HL-60/S4 (cell line): ENCODE results near the gene CPA2.
"Not testable (repeated sequence)": the region's sequence is repeated elsewhere in the genome, so short reads cannot be mapped to it uniquely, and the experiment has no call there.

Experiments used
- in situ Hi-C: fragments of 300-500 bp; cut with MboI; formaldehyde crosslinking; loops from 2 replicates; pipeline ENCODE4 v1.14.3; 2022; ENCODE audit warnings: low sequenced_read_pairs

Gene CPA2

DNA sequence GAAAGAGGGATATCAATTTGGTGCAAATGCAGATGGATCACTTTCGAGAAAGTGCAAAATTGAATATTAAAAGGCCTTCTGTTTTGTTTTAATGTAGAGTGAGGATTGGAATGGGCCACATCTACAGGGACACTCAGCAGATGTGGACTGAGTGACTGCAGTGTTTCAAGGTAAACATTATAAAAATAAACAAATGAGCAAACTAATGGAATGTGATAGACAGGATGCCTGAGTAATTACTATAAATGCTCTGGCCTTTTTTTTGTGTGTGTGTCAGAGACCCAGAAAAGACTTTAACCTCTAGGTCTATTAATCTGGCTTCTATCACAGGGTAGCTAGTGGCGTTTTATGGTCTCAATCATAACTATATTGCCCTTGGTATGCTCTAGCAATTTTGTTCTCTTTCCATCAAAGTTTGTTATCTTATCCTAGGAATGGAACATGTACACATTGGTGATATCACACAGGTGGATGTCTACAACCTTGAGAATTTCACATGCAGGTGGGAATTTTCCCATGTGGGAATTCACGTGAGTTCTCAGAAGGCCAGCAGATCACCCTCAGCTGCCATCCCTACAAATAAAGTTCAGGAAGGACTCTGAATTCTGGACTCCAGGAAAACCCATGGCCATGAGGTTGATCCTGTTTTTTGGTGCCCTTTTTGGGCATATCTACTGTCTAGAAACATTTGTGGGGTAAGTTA lies at the start of gene CPA2:
Gene CPA2 (plus strand): TSS at position 606 of the 703 bp plus-strand sequence. CDS start 19 bp downstream, at position 625.
- in situ Hi-C loops: no loop called here

DNA sequence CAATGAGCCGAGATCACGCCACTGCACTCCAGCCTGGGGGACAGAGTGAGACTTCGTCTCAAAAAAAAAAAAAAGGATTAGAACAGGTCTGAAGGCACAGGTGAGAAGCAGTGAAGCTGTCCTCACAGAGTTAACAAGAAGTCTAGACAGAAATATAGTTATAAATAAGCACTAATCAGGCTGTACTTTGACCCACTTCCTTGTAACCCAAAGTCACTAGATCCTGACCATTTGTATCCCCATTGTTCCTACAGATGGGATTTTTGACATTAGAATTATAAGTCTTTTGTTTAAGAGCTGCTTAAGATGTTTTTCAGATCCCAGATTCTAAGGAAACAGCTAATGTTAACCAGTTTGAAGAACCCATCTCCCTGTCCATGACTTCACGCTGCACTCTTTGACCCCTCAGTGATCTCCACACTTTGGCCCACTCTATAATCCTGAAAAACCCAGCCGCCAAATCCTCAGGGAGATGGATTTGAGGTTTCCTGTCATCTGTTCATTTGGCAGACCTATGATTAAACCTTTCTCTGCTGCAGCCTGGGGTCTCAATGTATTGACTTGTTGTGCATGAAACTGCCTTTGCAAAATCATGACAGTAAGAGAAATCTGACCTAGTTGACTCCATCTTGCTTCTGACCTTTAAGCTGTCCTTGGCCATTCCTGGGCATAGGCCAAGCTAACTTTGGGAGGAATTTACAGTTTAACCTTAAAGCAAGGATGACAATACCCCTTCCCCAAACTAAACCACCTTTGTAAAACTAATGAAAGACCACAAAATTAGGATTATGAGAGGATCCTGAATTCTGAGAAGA lies 47.6 kb upstream of the CPA2 start:
- in situ Hi-C loops: no loop called here

DNA sequence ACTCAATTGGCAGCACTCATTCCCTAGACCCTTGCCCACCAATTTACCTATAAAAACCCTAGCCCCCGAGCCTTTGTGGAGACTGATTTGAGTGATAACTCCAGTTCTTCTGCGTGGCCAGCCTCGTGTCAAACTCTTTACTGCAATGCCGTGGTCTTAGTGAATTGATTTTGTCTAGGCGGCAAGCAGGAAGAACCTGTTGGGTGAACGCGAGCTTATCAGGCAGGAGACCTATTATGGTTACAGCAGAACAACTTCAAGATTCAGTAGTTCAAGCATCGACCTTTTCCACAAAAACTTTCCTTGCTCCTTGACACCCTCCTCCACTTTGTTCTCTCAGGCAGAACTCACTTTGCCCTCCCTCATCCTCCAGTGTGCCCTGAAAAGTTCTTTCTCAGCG lies 46.8 kb upstream of the CPA2 start:
- in situ Hi-C loops: no loop called here

DNA sequence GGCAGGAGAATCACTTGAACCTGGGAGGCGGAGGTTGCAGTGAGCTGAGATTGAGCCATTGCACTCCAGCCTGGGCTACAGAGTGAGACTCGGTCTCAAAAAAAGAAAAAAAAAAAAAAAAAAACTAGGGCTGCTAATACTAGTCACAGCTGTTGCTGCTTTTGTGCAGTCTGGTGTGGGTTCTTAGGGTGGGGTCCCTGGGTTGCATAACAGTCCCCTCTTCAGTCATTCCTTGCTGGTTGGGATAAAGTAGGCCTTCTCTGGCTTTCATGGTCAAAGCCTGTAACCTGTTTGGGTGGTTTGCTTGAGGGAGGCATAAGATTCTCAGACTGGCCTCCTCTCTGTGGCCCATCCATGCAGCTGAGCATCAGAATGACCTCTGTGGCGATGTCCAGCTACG lies 44.9 kb upstream of the CPA2 start:
- in situ Hi-C loops: no loop called here

DNA sequence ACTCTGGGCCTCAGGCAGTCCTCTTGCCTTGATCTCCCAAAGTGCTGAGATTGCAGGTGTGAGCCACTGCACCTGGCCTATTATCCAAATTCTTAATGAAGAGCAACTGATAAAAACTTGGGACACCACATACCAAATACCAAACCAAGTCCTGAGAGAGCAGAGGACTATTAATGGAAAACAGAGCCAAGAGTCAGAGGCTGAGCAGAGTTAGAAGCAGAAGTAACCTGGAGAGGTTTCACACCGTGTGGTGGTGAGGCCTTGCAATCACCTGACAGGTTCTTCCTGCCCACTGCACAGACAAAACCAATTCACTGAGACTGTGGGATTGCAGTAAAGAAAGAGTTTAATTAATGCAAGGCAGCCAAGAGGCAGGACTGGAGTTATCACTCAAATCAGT lies 43.0 kb upstream of the CPA2 start:
- in situ Hi-C loops: no loop called here

DNA sequence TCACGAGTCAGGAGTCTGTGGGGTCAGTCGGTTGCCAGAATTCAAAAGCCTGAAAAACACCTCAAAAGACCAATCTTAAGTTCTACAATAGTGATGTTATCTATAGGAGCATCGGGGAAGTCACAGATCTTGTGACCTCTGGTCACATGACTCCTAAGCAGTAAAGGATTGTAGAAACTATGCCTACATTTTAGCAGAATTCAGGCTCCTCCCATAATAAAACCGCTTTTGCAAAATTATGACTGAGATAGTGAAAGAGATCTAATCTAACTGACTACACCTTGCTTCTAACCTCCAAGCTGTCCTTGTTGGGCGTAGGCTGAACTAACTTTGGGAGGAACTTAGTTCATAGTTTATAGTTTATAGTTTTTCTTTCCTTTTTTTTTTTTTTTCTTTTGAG lies 42.5 kb upstream of the CPA2 start:
- in situ Hi-C loops: no loop called here

DNA sequence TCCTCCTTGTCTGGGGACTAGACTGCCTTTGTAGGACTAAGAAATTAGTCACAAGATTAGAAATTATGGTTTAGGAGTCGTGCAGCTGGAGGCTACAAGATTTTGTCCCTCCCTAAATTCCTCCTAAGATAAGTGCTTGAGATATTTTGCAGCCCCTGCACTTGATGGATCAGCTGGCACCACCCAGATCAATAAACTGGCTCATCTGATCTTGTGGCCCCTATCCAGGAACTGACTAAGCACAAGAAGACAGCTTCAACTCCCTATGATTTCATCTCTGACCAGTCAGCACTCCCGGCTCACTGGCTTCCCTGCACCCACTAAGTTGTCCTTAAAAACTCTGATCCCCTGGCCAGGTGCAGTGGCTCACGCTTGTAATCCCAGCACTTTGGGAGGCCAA lies 41.7 kb upstream of the CPA2 start:
- in situ Hi-C loops: not testable (repeated sequence)

DNA sequence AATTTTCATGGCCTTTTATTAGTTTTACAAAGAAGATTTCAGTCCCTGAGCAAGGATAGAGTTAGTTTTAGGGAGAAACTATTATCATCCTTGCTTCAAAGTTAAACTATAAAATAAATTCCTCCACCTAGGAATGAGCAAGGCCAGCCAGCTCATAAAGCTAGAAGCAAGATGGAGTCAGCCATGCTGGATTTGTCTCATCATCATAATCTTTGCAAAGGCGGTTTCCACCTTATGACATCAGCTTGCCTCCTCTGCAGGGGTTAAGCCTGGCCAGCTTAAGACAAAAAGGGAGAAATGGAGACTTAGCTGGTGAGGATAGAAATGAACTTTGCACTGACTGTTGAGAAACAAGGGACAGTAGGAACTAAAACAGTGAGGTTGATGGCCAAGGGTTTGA lies 40.3 kb upstream of the CPA2 start:
- in situ Hi-C loops: no loop called here

DNA sequence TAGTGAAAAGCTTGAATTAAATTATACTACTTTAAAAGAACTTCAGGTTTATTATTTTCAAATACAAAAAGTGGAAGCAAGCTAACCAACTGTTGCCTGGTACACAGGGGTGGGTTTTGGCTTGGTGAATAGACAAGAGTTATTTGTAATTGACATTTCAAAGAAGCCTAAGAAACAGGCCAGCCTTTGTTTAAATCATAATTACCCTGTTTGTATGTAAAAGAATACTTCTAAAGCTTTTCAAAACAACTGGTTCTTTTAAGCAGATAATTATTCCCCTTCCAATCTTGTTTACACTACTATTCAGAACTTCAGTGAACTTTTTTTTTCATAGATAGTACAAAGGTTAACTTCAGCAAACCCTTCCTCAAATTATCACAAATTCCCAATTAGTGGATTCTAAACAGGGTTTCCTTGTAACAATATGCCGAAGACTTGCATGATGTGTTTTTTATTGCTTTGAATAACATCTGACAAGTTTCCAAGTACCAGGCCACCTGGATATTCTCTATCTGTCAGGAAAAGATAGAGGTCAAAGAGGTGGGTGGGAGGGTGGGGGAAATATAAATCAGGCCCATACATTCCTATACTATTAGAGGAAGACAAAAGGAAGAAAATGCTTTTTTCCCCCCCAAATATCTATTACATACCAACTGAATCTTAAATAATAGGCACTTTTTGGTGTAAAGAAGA lies 38.6 kb upstream of the CPA2 start:
- in situ Hi-C loops: no loop called here

DNA sequence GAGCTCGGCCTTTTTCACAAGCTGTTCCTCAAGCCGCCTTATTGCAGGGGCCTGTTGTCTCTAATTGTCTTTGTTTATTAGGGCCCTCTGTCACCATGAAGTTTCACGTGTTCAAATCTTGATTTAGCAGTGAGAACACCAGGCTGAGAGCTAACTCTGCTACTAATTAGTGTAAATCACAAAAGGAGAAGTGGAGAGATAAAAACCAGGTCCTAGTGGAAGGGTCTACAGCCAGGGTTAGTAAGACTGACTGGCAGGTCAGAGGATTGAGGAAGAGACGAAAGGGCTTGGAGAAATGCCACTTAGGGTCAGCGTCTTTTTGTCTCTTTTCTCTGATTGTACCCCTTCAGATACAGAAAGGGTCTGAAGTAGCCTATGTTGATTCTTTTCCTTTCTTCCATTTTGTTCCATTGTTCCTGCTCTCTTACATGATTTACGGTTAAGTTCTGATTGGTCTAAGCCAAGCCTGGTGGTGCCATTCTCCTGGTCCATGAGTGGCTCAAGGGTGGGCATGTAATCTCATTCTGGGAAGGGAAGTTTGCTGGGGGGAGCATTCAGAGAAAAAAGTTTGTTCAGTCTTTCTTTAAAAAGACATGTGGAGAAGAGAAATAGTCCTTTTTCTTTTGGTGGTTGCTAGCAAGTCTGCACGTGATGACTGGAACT lies 37.7 kb upstream of the CPA2 start:
- in situ Hi-C loops: no loop called here

DNA sequence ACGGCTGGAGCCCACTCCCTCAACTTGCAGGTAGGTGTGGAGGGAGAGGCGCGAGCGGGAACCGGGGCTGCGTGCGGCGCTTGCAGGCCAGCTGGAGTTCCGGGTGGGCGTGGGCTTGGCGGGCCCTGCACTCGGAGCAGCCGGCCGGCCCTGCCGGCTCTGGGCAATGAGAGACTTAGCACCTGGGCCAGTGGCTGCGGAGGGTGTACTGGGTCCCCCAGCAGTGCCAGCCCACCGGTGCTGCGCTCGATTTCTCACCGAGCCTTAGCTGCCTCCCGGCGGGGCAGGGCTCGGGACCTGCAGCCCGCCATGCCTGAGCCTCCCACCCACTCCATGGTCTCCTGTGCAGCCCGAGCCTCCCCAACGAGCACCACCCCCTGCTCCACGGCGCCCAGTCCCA lies 36.7 kb upstream of the CPA2 start:
- in situ Hi-C loops: not testable (repeated sequence)

DNA sequence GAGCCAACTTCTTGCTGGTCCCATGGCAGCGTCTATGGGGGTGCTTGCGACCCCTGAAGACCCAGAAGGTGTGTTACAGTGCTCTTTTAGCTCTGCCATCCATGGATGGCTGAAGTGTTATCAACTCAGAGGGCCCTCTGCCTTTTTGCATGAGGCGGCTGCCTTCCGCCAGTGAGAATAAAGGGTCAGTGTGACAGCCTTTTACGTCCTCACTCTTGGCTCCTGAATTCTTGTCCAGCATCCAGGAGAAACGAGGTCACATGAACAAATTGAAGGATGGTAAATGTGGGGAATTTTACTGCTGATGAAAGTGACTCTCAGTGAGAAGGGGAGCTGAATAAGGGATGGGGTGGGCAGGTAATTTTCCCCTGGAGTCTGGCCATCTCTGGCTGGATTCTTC lies 34.9 kb upstream of the CPA2 start:
- in situ Hi-C loops: no loop called here

DNA sequence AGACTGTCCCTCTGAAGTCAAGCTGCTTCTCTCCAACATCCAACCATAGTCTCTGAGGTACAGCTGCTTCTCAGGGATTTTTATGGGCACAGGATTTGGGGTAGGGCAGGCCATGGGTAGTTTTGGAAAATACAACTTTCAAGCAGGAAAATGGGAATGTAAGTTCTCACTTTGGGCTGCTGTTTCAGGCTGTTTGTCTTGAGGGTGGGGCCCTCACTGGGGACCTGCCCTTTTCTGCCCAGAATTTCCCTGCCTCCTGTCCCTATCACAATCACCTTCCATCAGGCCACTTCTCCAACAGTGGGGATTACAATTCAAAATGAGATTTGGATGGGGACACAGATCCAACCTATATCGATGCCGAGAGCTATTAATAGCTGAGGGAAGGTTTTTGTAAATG lies 34.5 kb upstream of the CPA2 start:
- in situ Hi-C loops: no loop called here

DNA sequence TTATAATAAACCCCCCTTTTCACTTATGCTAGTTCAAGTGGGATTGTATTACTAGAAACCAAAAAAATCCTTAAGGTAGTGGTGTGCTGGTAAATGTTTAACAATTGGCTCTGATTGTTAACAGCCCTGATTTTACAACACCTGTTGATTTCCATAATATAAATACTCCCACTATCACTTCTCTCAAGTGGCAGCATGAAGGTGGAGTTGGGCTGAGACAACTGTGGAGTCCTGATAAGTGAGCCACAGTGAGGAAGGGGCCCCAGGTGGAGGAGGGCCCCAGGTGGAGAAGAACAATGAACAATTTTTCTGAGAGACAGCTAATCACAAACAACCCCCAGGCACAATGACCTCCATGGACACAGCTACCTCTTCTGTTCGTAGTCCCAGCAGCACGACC lies 32.6 kb upstream of the CPA2 start:
- in situ Hi-C loops: no loop called here

DNA sequence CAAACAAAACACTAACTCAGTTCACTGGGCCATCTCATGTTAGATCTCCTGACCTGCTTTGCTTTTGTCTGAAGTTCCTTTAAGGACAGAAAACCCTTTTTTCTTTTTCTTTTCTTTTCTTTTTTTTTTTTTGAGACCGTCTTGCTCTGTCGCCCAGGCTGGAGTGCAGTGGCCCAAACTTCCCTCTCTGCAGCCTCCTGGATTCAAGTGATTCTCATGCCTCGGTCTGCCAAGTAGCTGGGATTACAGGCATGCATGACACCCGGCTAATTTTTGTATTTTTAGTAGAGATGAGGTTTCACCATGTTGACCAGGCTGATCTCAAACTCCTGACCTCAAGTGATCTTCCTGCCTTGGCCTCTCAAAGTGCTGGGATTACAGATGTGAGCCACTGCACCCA lies 30.3 kb upstream of the CPA2 start:
- in situ Hi-C loops: not testable (repeated sequence)

DNA sequence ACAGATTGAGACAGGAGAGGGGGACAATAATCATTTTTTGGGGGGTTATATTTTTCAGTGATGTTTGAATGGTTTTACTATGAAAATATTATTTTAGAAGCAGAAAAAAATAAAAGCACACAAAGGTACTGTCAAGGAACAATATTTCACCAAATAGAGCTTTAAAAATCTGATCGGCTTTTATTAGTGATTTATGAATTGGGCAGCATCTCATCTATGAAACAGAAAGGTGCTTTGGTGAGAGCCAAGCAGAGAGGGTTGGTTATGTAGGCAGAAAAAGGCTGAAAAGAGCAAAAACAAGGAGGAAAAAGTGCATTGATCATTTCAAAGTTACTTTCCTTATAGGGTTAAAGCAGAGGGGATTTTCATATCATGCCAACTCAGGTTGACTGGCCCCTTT lies 26.4 kb upstream of the CPA2 start:
- in situ Hi-C loops: no loop called here

DNA sequence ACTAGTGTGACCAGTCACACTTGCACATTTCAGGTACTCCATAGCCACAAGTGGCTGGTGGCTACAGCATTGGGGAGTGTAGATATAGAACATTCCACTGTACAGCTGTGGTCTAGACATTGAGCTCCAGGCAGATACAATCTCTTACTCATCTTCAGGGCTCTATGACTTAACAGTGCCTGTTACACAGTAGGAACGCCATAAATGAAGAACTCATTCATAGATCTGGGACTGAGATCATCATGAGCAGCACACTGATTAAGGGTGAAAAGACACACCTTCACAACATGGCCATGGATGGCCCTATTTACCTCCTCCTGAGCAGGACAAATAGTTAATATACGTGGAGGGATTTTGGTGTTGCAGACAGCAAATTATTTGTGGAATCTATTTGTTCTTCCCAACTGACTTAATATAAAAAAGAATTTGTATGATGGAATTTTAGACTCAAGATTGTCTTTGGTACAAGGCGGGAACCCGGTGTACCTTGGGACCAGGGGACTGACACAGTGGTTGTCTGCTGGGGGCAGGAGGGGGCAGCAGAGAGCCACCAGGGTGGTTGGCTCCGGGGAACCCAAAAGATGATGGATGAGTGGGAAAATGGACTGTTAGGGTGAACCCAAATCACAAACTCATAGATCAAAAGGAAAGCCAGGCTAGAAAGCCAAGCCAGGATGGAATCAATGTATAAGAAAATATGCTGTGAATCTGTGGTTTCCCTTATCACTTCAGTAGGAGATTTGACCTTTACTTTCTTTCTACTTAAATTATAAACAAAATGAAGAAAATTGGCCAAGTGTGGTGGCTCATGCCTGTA lies 24.3 kb upstream of the CPA2 start:
- in situ Hi-C loops: no loop called here

DNA sequence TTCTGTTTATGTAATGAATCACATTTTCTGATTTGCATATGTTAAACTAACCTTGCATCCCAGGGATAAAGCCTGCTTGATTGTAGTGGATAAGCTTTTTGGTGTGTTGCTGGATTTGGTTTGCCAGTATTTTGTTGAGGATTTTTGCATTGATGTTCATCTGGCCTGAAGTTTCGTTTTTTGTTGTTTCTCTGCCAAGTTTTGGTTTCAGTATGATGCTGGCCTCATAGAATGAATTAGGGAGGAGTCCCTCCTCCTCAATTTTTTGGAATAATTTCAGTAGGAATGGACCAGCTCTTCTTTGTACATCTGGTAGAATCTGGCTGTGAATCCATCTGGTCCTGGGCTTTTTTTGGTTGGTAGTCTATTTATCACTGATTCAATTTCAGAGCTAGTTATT lies 23.2 kb upstream of the CPA2 start:
- in situ Hi-C loops: not testable (repeated sequence)

DNA sequence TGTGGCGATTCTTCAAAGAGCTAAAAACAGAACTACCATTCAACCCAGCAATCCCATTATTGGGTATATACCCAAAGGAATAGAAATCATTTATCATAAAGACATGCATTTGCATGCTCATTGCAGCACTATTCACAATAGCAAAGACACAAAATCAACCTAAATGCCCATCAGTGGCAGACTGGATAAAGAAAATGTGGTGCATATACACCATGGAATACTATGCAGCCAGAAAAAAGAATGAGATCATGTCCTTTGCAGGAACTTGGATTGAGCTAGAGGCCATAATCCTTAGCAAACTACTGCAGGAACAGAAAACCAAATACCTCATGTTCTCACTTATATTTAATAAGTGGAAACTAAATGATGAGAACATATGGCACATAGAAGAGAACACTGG lies 20.2 kb upstream of the CPA2 start:
- in situ Hi-C loops: not testable (repeated sequence)

DNA sequence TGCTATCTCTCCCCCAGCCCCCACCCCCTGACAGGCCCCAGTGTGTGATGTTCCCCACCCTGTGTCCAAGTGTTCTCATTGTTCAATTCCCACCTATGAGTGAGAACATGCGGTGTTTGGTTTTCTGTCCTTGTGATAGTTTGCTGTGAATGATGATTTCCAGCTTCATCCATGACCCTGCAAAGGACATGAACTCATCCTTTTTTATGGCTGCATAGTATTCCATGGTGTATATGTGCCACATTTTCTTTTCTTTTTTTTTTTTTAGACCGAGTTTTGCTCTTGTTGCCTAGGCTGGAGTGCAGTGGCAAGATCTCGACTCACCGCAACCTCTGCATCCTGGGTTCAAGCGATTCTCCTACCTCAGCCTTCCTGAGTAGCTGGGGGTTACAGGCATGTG lies 17.8 kb upstream of the CPA2 start:
- in situ Hi-C loops: not testable (repeated sequence)

DNA sequence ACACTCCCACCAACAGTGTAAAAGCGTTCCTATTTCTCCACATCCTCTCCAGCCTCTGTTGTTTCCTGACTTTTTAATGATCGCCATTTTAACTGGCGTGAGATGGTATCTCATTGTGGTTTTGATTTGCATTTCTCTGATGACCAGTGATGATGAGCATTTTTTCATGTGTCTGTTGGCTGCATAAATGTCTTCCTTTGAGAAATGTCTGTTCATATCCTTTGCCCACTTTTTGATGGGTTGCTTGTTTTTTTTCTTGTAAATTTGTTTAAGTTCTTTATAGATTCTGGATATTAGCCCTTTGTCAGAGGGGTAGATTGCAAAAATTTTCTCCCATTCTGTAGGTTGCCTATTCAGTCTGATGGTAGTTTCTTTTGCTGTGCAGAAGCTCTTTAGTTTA lies 17.0 kb upstream of the CPA2 start:
- in situ Hi-C loops: not testable (repeated sequence)
